HepG2 (cell line): ENCODE measurements around the gene HMG20B. TPM values are rescaled to one million over a fixed set of nuclear protein-coding genes. Genes with fewer than 3 reads are reported as not detected.

ENCODE experiments used
- ATAC-seq: fragments of 200-7000 bp; cut with Tn5 transposase; 3 replicates; pipeline ENCODE4 v1.9.1; 2020; ENCODE audit warnings: mild to moderate bottlenecking, moderate library complexity
- BruUV-seq: library from RNA; stranded (reverse); fragments of 400-500 nt; replicated peaks from 2 replicates; lab custom pipeline; 2021; lab: Mats Ljungman, UMichigan
- CTCF ChIA-PET: fragments of 300-600 bp; formaldehyde crosslinking; extraction: SDS; loops from one replicate; lab custom pipeline; 2021; ENCODE audit warnings: low total read pairs, inconsistent platforms, low intra/inter-chr PET ratio; lab: Yijun Ruan, JAX
- POLR2A ChIA-PET: fragments of 350-600 bp; sonication (Branson Sonifier 250); formaldehyde crosslinking; loops from one replicate; lab custom pipeline; 2020; ENCODE audit warnings: antibody characterized with exemption, inconsistent platforms; lab: Yijun Ruan, JAX
- DNase-seq: peaks from one replicate; pipeline ENCODE4 v3.0.0-alpha.2; 2015; ENCODE audit warnings: low spot score
- FAIRE-seq: peaks from 3 replicates; lab custom pipeline; 2011; peaks lifted over from hg19 to GRCh38; lab: Jason Lieb, UNC
- H2AFZ ChIP-seq: one replicate; pipeline ENCODE4 v1.6.1; 2011; ENCODE audit warnings: low read length, inconsistent platforms
- H3K27ac ChIP-seq: fragments of 300-600 bp; 3 replicates; pipeline ENCODE4 v1.8.0; 2011; ENCODE audit warnings: mixed run types, mild to moderate bottlenecking, mixed read lengths, low read length, inconsistent platforms; ENCODE audit not compliant: insufficient read depth; ENCODE audit errors: extremely low read length
- H3K27me3 ChIP-seq, 2 experiments: fragments of 200-600 bp in 1 of 2; 2 replicates in 1 of 2; 3 replicates in 1 of 2; pipeline versions ENCODE4 v1.6.0 to v1.8.0; 2011; ENCODE audit warnings: low read length in 2 of 2, mild to moderate bottlenecking in 2 of 2, moderate library complexity in 2 of 2, inconsistent platforms in 1 of 2; ENCODE audit not compliant: insufficient read depth in 2 of 2, control insufficient read depth in 1 of 2
- H3K36me3 ChIP-seq, 2 experiments: fragments of 200-600 bp in 1 of 2; replicated peaks in 1 of 2; 2 replicates in 1 of 2; 3 replicates in 1 of 2; pipeline versions ENCODE4 v1.5.1 to v1.8.0; 2011; ENCODE audit warnings: low read length in 2 of 2, inconsistent platforms in 1 of 2; ENCODE audit not compliant: insufficient read depth in 2 of 2, control insufficient read depth in 1 of 2
- H3K4me1 ChIP-seq: 2 replicates; pipeline ENCODE4 v1.5.1; 2012; ENCODE audit warnings: low read length, inconsistent platforms; ENCODE audit not compliant: insufficient read depth
- H3K4me2 ChIP-seq: 2 replicates; pipeline ENCODE4 v1.6.0; 2011; ENCODE audit warnings: low read depth, low read length, inconsistent platforms
- H3K4me3 ChIP-seq, 3 experiments: fragments of 200-600 bp in 1 of 3; sonication (generic), shearing (Covaris generic) in 1 of 3; replicated peaks in 1 of 3; 2 replicates each; pipeline ENCODE4 v1.5.1; 2011 to 2016; ENCODE audit warnings: low read length in 3 of 3, inconsistent platforms in 2 of 3, low read depth in 2 of 3, mild to moderate bottlenecking in 2 of 3, control low read depth in 1 of 3, mixed read lengths in 1 of 3; ENCODE audit not compliant: insufficient read depth in 1 of 3
- H3K79me2 ChIP-seq: one replicate; pipeline ENCODE4 v1.6.1; 2011; ENCODE audit warnings: low read length, inconsistent platforms; ENCODE audit not compliant: insufficient read depth
- H3K9ac ChIP-seq: 2 replicates; pipeline ENCODE4 v1.6.0; 2011; ENCODE audit warnings: mild to moderate bottlenecking, low read depth, low read length, inconsistent platforms; ENCODE audit not compliant: insufficient read depth
- H3K9me3 ChIP-seq: 2 replicates; pipeline ENCODE4 v1.5.1; 2012; ENCODE audit warnings: mild to moderate bottlenecking, low read length
- H4K20me1 ChIP-seq: 2 replicates; pipeline ENCODE4 v1.6.0; 2011; ENCODE audit warnings: inconsistent platforms, mild to moderate bottlenecking, low read length, moderate library complexity; ENCODE audit not compliant: insufficient read depth
- CBX2 ChIP-seq, 2 experiments: fragments of 200-600 bp in 1 of 2; sonication (generic); formaldehyde crosslinking in 1 of 2; IDR thresholded peaks; 2 replicates each; pipeline versions ENCODE4 v1.7.0 to v1.8.1; 2018 to 2022; ENCODE audit warnings: low read depth in 2 of 2, low read length in 1 of 2, mild to moderate bottlenecking in 1 of 2, missing genetic modification reagents in 1 of 2
- CSRNP2 ChIP-seq: sonication (generic); formaldehyde crosslinking; conservative IDR thresholded peaks from 2 replicates; pipeline ENCODE4 v1.8.0; 2022; ENCODE audit warnings: low read depth, missing genetic modification reagents
- FOXM1 ChIP-seq: sonication (generic); formaldehyde crosslinking; IDR thresholded peaks from 2 replicates; pipeline ENCODE4 v1.5.0; 2020; ENCODE audit warnings: missing genetic modification reagents
- ZNF124 ChIP-seq: sonication (generic); formaldehyde crosslinking; IDR thresholded peaks from 2 replicates; pipeline ENCODE4 v1.4.0; 2020; ENCODE audit warnings: missing genetic modification reagents
- ZNF318 ChIP-seq: sonication (generic); formaldehyde crosslinking; IDR thresholded peaks from 2 replicates; pipeline ENCODE4 v1.4.0; 2020; ENCODE audit warnings: mild to moderate bottlenecking, missing genetic modification reagents
- ZNF629 ChIP-seq: sonication (generic); formaldehyde crosslinking; conservative IDR thresholded peaks from 2 replicates; pipeline ENCODE4 v1.5.0; 2020; ENCODE audit warnings: missing genetic modification reagents
- WGBS: methylation state at CpG from one replicate; pipeline ENCODE4 v1.1.6; 2017; ENCODE audit warnings: low lambda C conversion rate; 5-methylcytosine and 5-hydroxymethylcytosine counted together
- in situ Hi-C: cut with HindIII; loops from 2 replicates; pipeline ENCODE4 v1.10.0; 2017; ENCODE audit warnings: low pct_unique_long_range_greater_than_20kb; ENCODE audit not compliant: extremely low pct_ligation_motif_present
- intact Hi-C: fragments of 100-400 bp; cut with micrococcal nuclease; formaldehyde crosslinking; loops from one replicate; pipeline ENCODE4 v1.10.0; 2022; ENCODE audit not compliant: unreplicated experiment
- polyA plus RNA-seq, 8 experiments: library from polyadenylated mRNA; depleted of rRNA in 3 of 8; stranded (reverse) in 7 of 8; unstranded in 1 of 8; fragments of >200 nt; fragmentation: Illumina TruSeq in 4 of 8; extraction: Trizol in 4 of 8; gene quantifications; 2 replicates each; pipeline versions ENCODE4 v1.2.1 to v1.2.3, GENCODE V29; 2011 to 2016; ENCODE audit warnings: low read depth in 4 of 8, missing spikeins in 1 of 8, mixed read lengths in 1 of 8; ENCODE audit not compliant: insufficient read depth in 1 of 8
- total RNA-seq, 5 experiments: library from RNA; depleted of rRNA; stranded (reverse); fragments of >200 nt; fragmentation: Illumina TruSeq; extraction: Trizol; gene quantifications; 2 replicates each; pipeline ENCODE4 v1.2.3, GENCODE V29; 2016; ENCODE audit warnings: low read depth in 1 of 5
- TF ChIP-seq, protein P1 (sequence below): sonication (generic); formaldehyde crosslinking; IDR thresholded peaks from 2 replicates; pipeline ENCODE4 v1.9.0; 2021; ENCODE audit warnings: missing genetic modification reagents, mild to moderate bottlenecking, borderline replicate concordance
- TF ChIP-seq, protein P2 (sequence below): sonication (generic); formaldehyde crosslinking; IDR thresholded peaks from 2 replicates; pipeline ENCODE4 v1.5.1; 2020; ENCODE audit warnings: mild to moderate bottlenecking, moderate library complexity, missing genetic modification reagents

HMG20B gene
- total and polyA plus RNA-seq, 2 of the 13 experiments (the other 11 are each of a cell fraction or from before 2014, with no cell fraction given): 23.9 to 29.2 TPM

DNA sequence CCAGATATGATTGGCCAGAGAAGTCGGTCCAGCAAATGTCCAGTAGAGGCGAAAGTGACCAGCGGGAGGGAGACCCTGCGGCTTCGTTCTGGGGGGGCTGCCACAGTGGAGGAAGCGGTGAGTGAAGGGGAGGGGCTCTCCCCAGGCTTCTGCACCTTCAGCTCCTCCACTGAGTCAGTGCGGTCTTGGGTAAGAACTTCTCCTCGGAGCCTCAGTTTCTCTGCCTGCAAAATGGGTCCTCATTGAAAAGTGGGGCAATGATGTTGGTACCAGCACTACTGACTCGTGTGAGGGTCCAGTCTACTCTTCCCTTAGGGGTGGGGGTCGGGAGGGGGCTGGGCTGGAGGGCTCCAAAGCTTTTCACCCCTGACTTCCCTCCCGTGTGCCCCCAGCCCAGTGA is 16.7 kb downstream of the HMG20B start:
- Histone ChIP-seq H2AFZ (no peak overlapping the region), H3K27ac (no peak overlapping the region), H3K4me1 (no peaks in the 10 kb centered on the region), H3K4me3 (no peak overlapping the region), H3K79me2 (no peaks in the 10 kb centered on the region), H3K4me2 (no peak overlapping the region), H4K20me1 (no peaks in the 10 kb centered on the region), H3K9ac (no peak overlapping the region), H3K27me3 (peaks cover 5 to 30% of the 10 kb centered on the region in 2 experiments; a peak in 4 of 5 replicates), H3K9me3 (no peaks in the 10 kb centered on the region), H3K36me3 (no peaks in the 10 kb centered on the region)
- POLR2A ChIA-PET: no interaction called here
- TF ChIP-seq CSRNP2 (CRISPR knock-in tag) (no peak), FOXM1 (no peak), ZNF629 (CRISPR knock-in tag) (peak; percentile 34; the same call in 1 of the 2 replicates), ZNF124 (CRISPR knock-in tag) (no peak), CBX2 (IDR thresholded peaks at IDR 0.05; ENCODE audit: low read depth, low read length) (no peak), CBX2 (CRISPR knock-in tag; IDR thresholded peaks at IDR 0.05; ENCODE audit: low read depth) (no peak), ZNF318 (CRISPR knock-in tag) (no peak)
- TF ChIP-seq, protein P1, sequence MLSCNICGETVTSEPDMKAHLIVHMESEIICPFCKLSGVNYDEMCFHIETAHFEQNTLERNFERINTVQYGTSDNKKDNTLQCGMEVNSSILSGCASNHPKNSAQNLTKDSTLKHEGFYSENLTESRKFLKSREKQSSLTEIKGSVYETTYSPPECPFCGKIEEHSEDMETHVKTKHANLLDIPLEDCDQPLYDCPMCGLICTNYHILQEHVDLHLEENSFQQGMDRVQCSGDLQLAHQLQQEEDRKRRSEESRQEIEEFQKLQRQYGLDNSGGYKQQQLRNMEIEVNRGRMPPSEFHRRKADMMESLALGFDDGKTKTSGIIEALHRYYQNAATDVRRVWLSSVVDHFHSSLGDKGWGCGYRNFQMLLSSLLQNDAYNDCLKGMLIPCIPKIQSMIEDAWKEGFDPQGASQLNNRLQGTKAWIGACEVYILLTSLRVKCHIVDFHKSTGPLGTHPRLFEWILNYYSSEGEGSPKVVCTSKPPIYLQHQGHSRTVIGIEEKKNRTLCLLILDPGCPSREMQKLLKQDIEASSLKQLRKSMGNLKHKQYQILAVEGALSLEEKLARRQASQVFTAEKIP (CRISPR knock-in tag): no peak
- TF ChIP-seq, protein P2, sequence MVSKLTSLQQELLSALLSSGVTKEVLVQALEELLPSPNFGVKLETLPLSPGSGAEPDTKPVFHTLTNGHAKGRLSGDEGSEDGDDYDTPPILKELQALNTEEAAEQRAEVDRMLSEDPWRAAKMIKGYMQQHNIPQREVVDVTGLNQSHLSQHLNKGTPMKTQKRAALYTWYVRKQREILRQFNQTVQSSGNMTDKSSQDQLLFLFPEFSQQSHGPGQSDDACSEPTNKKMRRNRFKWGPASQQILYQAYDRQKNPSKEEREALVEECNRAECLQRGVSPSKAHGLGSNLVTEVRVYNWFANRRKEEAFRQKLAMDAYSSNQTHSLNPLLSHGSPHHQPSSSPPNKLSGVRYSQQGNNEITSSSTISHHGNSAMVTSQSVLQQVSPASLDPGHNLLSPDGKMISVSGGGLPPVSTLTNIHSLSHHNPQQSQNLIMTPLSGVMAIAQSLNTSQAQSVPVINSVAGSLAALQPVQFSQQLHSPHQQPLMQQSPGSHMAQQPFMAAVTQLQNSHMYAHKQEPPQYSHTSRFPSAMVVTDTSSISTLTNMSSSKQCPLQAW (CRISPR knock-in tag): no peak
- FAIRE-seq: no peak
- no TSS peak for BruUV-seq
- no CpG with 5 or more reads among the region's 11 CpGs for WGBS
- CTCF ChIA-PET: no interaction called here
- no peak for DNase-seq
- intact Hi-C loops: no loop called here
- no peak for ATAC-seq
- in situ Hi-C loops: no loop called here
